ENCODE measurements around the gene AK8. TPM values are rescaled to one million over a fixed set of nuclear protein-coding genes. Genes with fewer than 3 reads are reported as not detected.

Gene AK8
- total RNA-seq, 1 donor from 2014 or later = 2.1 TPM

GRCh38 chr9:132837501-132838286, 40.4 kb downstream of the AK8 start:
- Mint-ChIP-seq H3K9me3 (no peaks in the 10 kb centered on the region), H3K27ac (no peak overlapping the region), H3K36me3 (no peaks in the 10 kb centered on the region), H3K27me3 (ENCODE audit: low read depth) (no peaks in the 10 kb centered on the region), H3K4me3 (no peak overlapping the region), H3K4me1 (peaks cover 6% of the 10 kb centered on the region)
- TF ChIP-seq CTCF (IDR thresholded peaks at IDR 0.05; ENCODE audit: unreplicated experiment) = no peak
- DNase-seq (ENCODE audit: low spot score in 2 of 2, unreplicated experiment in 2 of 2) = no peak

GRCh38 chr9:132834343-132834742, 43.7 kb downstream of the AK8 start:
- Mint-ChIP-seq H3K4me1 (peaks cover 6% of the 10 kb centered on the region), H3K36me3 (no peaks in the 10 kb centered on the region), H3K9me3 (no peaks in the 10 kb centered on the region), H3K27ac (no peak overlapping the region), H3K4me3 (no peak overlapping the region), H3K27me3 (ENCODE audit: low read depth) (no peaks in the 10 kb centered on the region)
- no peak for DNase-seq (ENCODE audit: low spot score in 2 of 2, unreplicated experiment in 2 of 2)
- TF ChIP-seq CTCF (IDR thresholded peaks at IDR 0.05; ENCODE audit: unreplicated experiment) = no peak

GRCh38 chr9:132833550-132834121, 44.4 kb downstream of the AK8 start:
- Mint-ChIP-seq H3K27ac (no peak overlapping the region), H3K36me3 (no peaks in the 10 kb centered on the region), H3K4me1 (peaks cover 6% of the 10 kb centered on the region), H3K4me3 (no peak overlapping the region), H3K9me3 (no peaks in the 10 kb centered on the region), H3K27me3 (ENCODE audit: low read depth) (no peaks in the 10 kb centered on the region)
- TF ChIP-seq CTCF (IDR thresholded peaks at IDR 0.05; ENCODE audit: unreplicated experiment) = no peak
- DNase-seq (ENCODE audit: low spot score in 2 of 2, unreplicated experiment in 2 of 2) = no peak

- no peaks in the 10 kb centered on the region for H3K27me3 Mint-ChIP-seq (ENCODE audit: low read depth)
- H3K9me3 Mint-ChIP-seq = no peaks in the 10 kb centered on the region
- H3K4me3 Mint-ChIP-seq = no peak overlapping the region
- DNase-seq (ENCODE audit: low spot score in 2 of 2, unreplicated experiment in 2 of 2) = no peak
- peaks cover 6% of the 10 kb centered on the region for H3K4me1 Mint-ChIP-seq
- H3K36me3 Mint-ChIP-seq = no peaks in the 10 kb centered on the region
- no peak for TF ChIP-seq CTCF (IDR thresholded peaks at IDR 0.05; ENCODE audit: unreplicated experiment)
- no peak overlapping the region for H3K27ac Mint-ChIP-seq
Measured at GRCh38 chr9:132832171-132832881, 45.8 kb downstream of the AK8 start.

GRCh38 chr9:132828201-132828770, 49.8 kb downstream of the AK8 start:
- TF ChIP-seq CTCF (IDR thresholded peaks at IDR 0.05; ENCODE audit: unreplicated experiment) = no peak
- Mint-ChIP-seq H3K9me3 (no peaks in the 10 kb centered on the region), H3K4me3 (no peak overlapping the region), H3K27ac (no peak overlapping the region), H3K4me1 (peaks cover 2% of the 10 kb centered on the region), H3K36me3 (no peaks in the 10 kb centered on the region), H3K27me3 (ENCODE audit: low read depth) (peaks cover 13% of the 10 kb centered on the region)
- no peak for DNase-seq (ENCODE audit: low spot score in 2 of 2, unreplicated experiment in 2 of 2)
